OCI-LY7 (cell line): Measurements from ENCODE around the gene LRRC38. TPM values are rescaled to one million over a fixed set of nuclear protein-coding genes. Genes with fewer than 3 reads are reported as not detected.

Experiments
- BruUV-seq: library from RNA; stranded (reverse); fragments of 400-500 nt; replicated peaks from 2 replicates; lab custom pipeline; 2021; lab: Mats Ljungman, UMichigan
- CTCF ChIA-PET: fragments of 300-600 bp; sonication (Branson Sonifier 250); formaldehyde crosslinking; loops from one replicate; lab custom pipeline; 2022; ENCODE audit warnings: antibody characterized with exemption; ENCODE audit not compliant: unreplicated experiment; lab: Charles Lee
- POLR2A ChIA-PET: fragments of 300-600 bp; sonication (Branson Sonifier 250); formaldehyde crosslinking; loops from one replicate; lab custom pipeline; 2022; ENCODE audit warnings: antibody characterized with exemption; lab: Charles Lee
- DNase-seq: peaks from one replicate; pipeline ENCODE4 v3.0.0-alpha.2; 2015; ENCODE audit warnings: low spot score
- H2AFZ ChIP-seq: fragments of 200-600 bp; sonication (generic), shearing (Covaris generic); 2 replicates; pipeline ENCODE4 v1.6.1; 2014; ENCODE audit warnings: mild to moderate bottlenecking, antibody characterized with exemption, low read length, moderate library complexity
- H3K27ac ChIP-seq: fragments of 200-600 bp; sonication (generic); 2 replicates; pipeline ENCODE4 v1.5.1; 2014; ENCODE audit warnings: mixed run types, low read depth, mild to moderate bottlenecking, moderate library complexity, low read length, inconsistent platforms; ENCODE audit not compliant: poor library complexity, severe bottlenecking
- H3K36me3 ChIP-seq: fragments of 200-600 bp; sonication (generic); 2 replicates; pipeline ENCODE4 v1.6.1; 2014; ENCODE audit warnings: mild to moderate bottlenecking, antibody characterized with exemption, low read length, moderate library complexity, mixed read lengths; ENCODE audit not compliant: insufficient read depth
- H3K4me1 ChIP-seq: fragments of 200-600 bp; sonication (generic); 2 replicates; pipeline ENCODE4 v1.5.1; 2014; ENCODE audit warnings: mild to moderate bottlenecking, low read length; ENCODE audit not compliant: insufficient read depth, poor library complexity, severe bottlenecking
- H3K4me2 ChIP-seq: fragments of 200-600 bp; sonication (generic); 2 replicates; pipeline ENCODE4 v1.6.1; 2014; ENCODE audit warnings: mild to moderate bottlenecking, low read length
- H3K4me3 ChIP-seq: fragments of 200-600 bp; sonication (generic); 2 replicates; pipeline ENCODE4 v1.5.1; 2014; ENCODE audit warnings: mild to moderate bottlenecking, low read depth, low read length; ENCODE audit not compliant: poor library complexity, severe bottlenecking
- H3K79me2 ChIP-seq: fragments of 200-600 bp; sonication (generic); 2 replicates; pipeline ENCODE4 v1.6.1; 2016; ENCODE audit warnings: low read depth, mild to moderate bottlenecking, low read length, moderate library complexity, mixed read lengths; ENCODE audit not compliant: insufficient read depth
- H3K9me2 ChIP-seq: fragments of 200-600 bp; sonication (generic); 2 replicates; pipeline ENCODE4 v1.6.1; 2016; ENCODE audit warnings: mild to moderate bottlenecking, low read length, mixed read lengths; ENCODE audit not compliant: insufficient read depth
- H3K9me3 ChIP-seq: fragments of 200-600 bp; sonication (generic); 2 replicates; pipeline ENCODE4 v1.6.1; 2014; ENCODE audit warnings: mild to moderate bottlenecking, mixed run types, low read length, mixed read lengths
- H4K20me1 ChIP-seq: fragments of 200-600 bp; sonication (generic); 2 replicates; pipeline ENCODE4 v1.6.1; 2014; ENCODE audit warnings: mild to moderate bottlenecking, antibody characterized with exemption, low read length, moderate library complexity, mixed read lengths; ENCODE audit not compliant: insufficient read depth
- CTCF ChIP-seq: fragments of 200-600 bp; sonication (generic); conservative IDR thresholded peaks from 2 replicates; pipeline ENCODE4 v1.5.1; 2014; ENCODE audit warnings: mild to moderate bottlenecking, antibody characterized with exemption, low read length, moderate library complexity, mixed read lengths
- EZH2phosphoT487 ChIP-seq: fragments of 200-600 bp; sonication (generic); IDR thresholded peaks from 2 replicates; pipeline ENCODE4 v1.6.1; 2018; ENCODE audit warnings: low read depth, borderline replicate concordance, mild to moderate bottlenecking, mixed run types, antibody characterized with exemption, low read length, moderate library complexity, mixed read lengths
- intact Hi-C: fragments of 100-400 bp; cut with micrococcal nuclease; formaldehyde crosslinking; loops from one replicate; pipeline ENCODE4 v1.10.0; 2022; ENCODE audit not compliant: unreplicated experiment
- total RNA-seq, 2 experiments: library from RNA; depleted of rRNA in 1 of 2; stranded (reverse); fragments of >200 nt in 1 of 2; shearing (Covaris generic) in 1 of 2; gene quantifications; 2 replicates each; pipeline ENCODE4 v1.2.3, GENCODE V29; 2014 to 2022

LRRC38 gene
- total RNA-seq, 2 experiments from 2014 or later, result not detected

GRCh38 chr1:13528320-13528719 lies 14.5 kb upstream of the LRRC38 start:
- TF ChIP-seq EZH2phosphoT487 (no peak), CTCF (no peak)
- Histone ChIP-seq H3K9me2 (no peaks in the 10 kb centered on the region), H3K4me1 (no peaks in the 10 kb centered on the region), H3K9me3 (no peaks in the 10 kb centered on the region), H3K4me2 (no peak overlapping the region), H2AFZ (no peak overlapping the region), H3K27ac (no peak overlapping the region), H4K20me1 (no peaks in the 10 kb centered on the region), H3K4me3 (no peak overlapping the region), H3K79me2 (no peaks in the 10 kb centered on the region), H3K36me3 (no peaks in the 10 kb centered on the region)
- intact Hi-C loops, result no loop called here
- CTCF ChIA-PET, result no interaction called here
- no TSS peak for BruUV-seq
- POLR2A ChIA-PET, result interaction anchor here (0.6 to 1.0 kb wide), 2 partner anchors 148 to 318 kb away, joined by 3 to 12 read pairs; no protein-coding TSS in a partner anchor
- no peak for DNase-seq

DNA sequence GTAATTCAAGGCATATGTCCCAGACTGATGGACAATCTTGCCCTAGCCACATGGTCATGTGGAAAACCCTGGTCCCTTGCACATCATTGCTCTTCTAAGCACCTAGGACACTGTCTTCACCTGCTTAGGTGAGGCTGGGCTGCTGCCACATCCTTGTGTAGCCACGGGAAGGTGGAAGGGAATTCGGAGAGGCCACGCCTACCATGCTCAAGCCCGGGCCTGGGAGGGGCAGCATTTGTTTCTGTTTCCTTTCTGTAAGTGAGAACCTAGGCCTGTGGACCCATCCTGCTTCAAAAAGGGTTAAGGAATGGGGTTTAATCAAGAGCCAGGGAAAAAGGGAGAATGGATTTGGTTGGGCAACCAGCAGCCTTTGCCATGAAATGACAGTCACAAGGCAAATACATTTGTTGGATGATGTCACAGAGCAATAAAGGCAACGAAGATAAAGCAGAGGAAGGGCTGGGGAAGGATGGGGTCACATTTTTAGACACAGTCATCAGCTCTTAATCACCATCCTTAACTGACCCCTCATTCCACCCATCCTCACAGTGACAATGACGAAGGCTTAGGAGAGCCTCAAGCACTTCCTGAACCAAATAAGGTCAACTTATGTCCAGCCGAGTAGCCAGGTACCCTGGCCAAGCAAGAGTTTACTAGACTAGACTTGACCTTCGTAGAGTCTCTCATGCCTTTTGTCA lies 10.1 kb upstream of the LRRC38 start:
- intact Hi-C loops, result no loop called here
- TF ChIP-seq CTCF (no peak), EZH2phosphoT487 (no peak)
- Histone ChIP-seq H3K4me3 (no peak overlapping the region), H3K4me1 (no peaks in the 10 kb centered on the region), H4K20me1 (no peaks in the 10 kb centered on the region), H3K4me2 (no peak overlapping the region), H2AFZ (no peak overlapping the region), H3K9me3 (no peaks in the 10 kb centered on the region), H3K36me3 (no peaks in the 10 kb centered on the region), H3K27ac (no peak overlapping the region), H3K79me2 (no peaks in the 10 kb centered on the region), H3K9me2 (no peaks in the 10 kb centered on the region)
- no peak for DNase-seq
- POLR2A ChIA-PET, result no interaction called here
- CTCF ChIA-PET, result no interaction called here
- no TSS peak for BruUV-seq

GRCh38 chr1:13520985-13521384 lies 7.2 kb upstream of the LRRC38 start:
- no peak for DNase-seq
- Histone ChIP-seq H3K79me2 (no peaks in the 10 kb centered on the region), H3K4me2 (no peak overlapping the region), H3K4me1 (no peaks in the 10 kb centered on the region), H3K9me2 (no peaks in the 10 kb centered on the region), H2AFZ (no peak overlapping the region), H4K20me1 (no peaks in the 10 kb centered on the region), H3K36me3 (no peaks in the 10 kb centered on the region), H3K4me3 (no peak overlapping the region), H3K27ac (no peak overlapping the region), H3K9me3 (no peaks in the 10 kb centered on the region)
- CTCF ChIA-PET, result no interaction called here
- TF ChIP-seq CTCF (no peak), EZH2phosphoT487 (no peak)
- BruUV-seq, result no TSS peak
- POLR2A ChIA-PET, result no interaction called here
- intact Hi-C loops, result no loop called here
